Activated T-helper 1 cell treated with anti-CD3 and anti-CD28 coated beads, Interleukin-12 subunit alpha, Interleukin-12 subunit beta, Interleukin-2, Interleukin-4 antibody, amounts not matched to agents 30 ng/mL and 10 ng/mL and 1 ng/mL, durations not matched to agents 14 hours and 24 hours and 36 hours (primary cell): ENCODE data around the gene FYN. TPM values are rescaled to one million over a fixed set of nuclear protein-coding genes. Genes with fewer than 3 reads are reported as not detected.
A peak's percentile ranks its signal among the peaks of the same experiment; 100 is the strongest.

Experiments
- DNase-seq: peaks from one replicate; pipeline ENCODE4 v3.0.0; 2021; ENCODE audit warnings: low spot score
- H3K27ac Mint-ChIP-seq: one replicate; pipeline ENCODE4 v1.8.0; 2021; ENCODE audit warnings: mild to moderate bottlenecking, mixed read lengths
- H3K27me3 Mint-ChIP-seq: one replicate; pipeline ENCODE4 v1.8.0; 2022; ENCODE audit warnings: mild to moderate bottlenecking, moderate library complexity, mixed read lengths; ENCODE audit not compliant: insufficient read depth
- H3K36me3 Mint-ChIP-seq: one replicate; pipeline ENCODE4 v1.8.0; 2021; ENCODE audit warnings: low read depth, mixed read lengths
- H3K4me1 Mint-ChIP-seq: one replicate; pipeline ENCODE4 v1.8.0; 2021; ENCODE audit warnings: low read depth, mixed read lengths
- H3K4me3 Mint-ChIP-seq: one replicate; pipeline ENCODE4 v1.8.0; 2021; ENCODE audit warnings: mild to moderate bottlenecking, moderate library complexity, mixed read lengths
- H3K9me3 Mint-ChIP-seq: one replicate; pipeline ENCODE4 v1.8.0; 2021; ENCODE audit warnings: mixed read lengths
- intact Hi-C: fragments of 100-400 bp; cut with micrococcal nuclease; formaldehyde crosslinking; loops from one replicate; pipeline ENCODE4 v1.15.1; 2024
- total RNA-seq: library from RNA; stranded (reverse); gene quantifications from 2 replicates; pipeline ENCODE4 v1.2.3, GENCODE V29; 2022

Gene FYN
- total RNA-seq, 1 donor from 2014 or later, result 347 TPM

GRCh38 chr6:111770263-111771093, 102.8 kb downstream of the FYN start:
- no peak for DNase-seq
- Mint-ChIP-seq H3K27ac (peak overlapping the region; percentile 34), H3K36me3 (peaks cover 47% of the 10 kb centered on the region), H3K27me3 (no peaks in the 10 kb centered on the region), H3K4me1 (peaks cover 80% of the 10 kb centered on the region), H3K9me3 (no peaks in the 10 kb centered on the region), H3K4me3 (peak overlapping the region; percentile 5)
- intact Hi-C loops, result loop anchor here (1.0 kb wide), 2 partner anchors 9 to 25 kb away; no protein-coding TSS in a partner anchor

GRCh38 chr6:111769365-111770152, 103.7 kb downstream of the FYN start:
- no peaks in the 10 kb centered on the region for H3K9me3 Mint-ChIP-seq
- peak overlapping the region; percentile 40 for H3K4me3 Mint-ChIP-seq
- intact Hi-C loops, result loop anchor here (1.0 to 10.0 kb wide), 4 partner anchors 10 to 515 kb away; partner anchors contain the start of gene REV3L
- DNase-seq, result no peak
- H3K36me3 Mint-ChIP-seq, result peaks cover 51% of the 10 kb centered on the region
- peaks cover 84% of the 10 kb centered on the region for H3K4me1 Mint-ChIP-seq
- peak overlapping the region; percentile 86 for H3K27ac Mint-ChIP-seq
- H3K27me3 Mint-ChIP-seq, result no peaks in the 10 kb centered on the region

GRCh38 chr6:111768431-111768770, 104.9 kb downstream of the FYN start:
- no peaks in the 10 kb centered on the region for H3K9me3 Mint-ChIP-seq
- peak overlapping the region; percentile 90 for H3K27ac Mint-ChIP-seq
- H3K4me1 Mint-ChIP-seq, result peaks cover 89% of the 10 kb centered on the region
- peak overlapping the region; percentile 4 for H3K4me3 Mint-ChIP-seq
- H3K27me3 Mint-ChIP-seq, result no peaks in the 10 kb centered on the region
- intact Hi-C loops, result loop anchor here (5.0 to 10.0 kb wide), 2 partner anchors 286 to 516 kb away; partner anchors contain the start of gene REV3L
- no peak for DNase-seq
- peaks cover 54% of the 10 kb centered on the region for H3K36me3 Mint-ChIP-seq

GRCh38 chr6:111767752-111768430, 105.4 kb downstream of the FYN start:
- no peak for DNase-seq
- intact Hi-C loops, result loop anchor here (5.0 to 10.0 kb wide), 2 partner anchors 286 to 517 kb away; partner anchors contain the start of gene REV3L
- H3K9me3 Mint-ChIP-seq, result no peaks in the 10 kb centered on the region
- no peaks in the 10 kb centered on the region for H3K27me3 Mint-ChIP-seq
- H3K4me1 Mint-ChIP-seq, result peaks cover 94% of the 10 kb centered on the region
- H3K36me3 Mint-ChIP-seq, result peaks cover 56% of the 10 kb centered on the region
- peak overlapping the region; percentile 90 for H3K27ac Mint-ChIP-seq
- H3K4me3 Mint-ChIP-seq, result peak overlapping the region; percentile 35

- Mint-ChIP-seq H3K36me3 (peaks cover 53% of the 10 kb centered on the region), H3K4me1 (peaks cover 100% of the 10 kb centered on the region), H3K27me3 (no peaks in the 10 kb centered on the region), H3K9me3 (no peaks in the 10 kb centered on the region), H3K27ac (peak overlapping the region; percentile 90), H3K4me3 (peak overlapping the region; percentile 59)
- intact Hi-C loops, result loop anchor here (5.0 to 10.0 kb wide), 2 partner anchors 284 to 518 kb away; partner anchors contain the start of gene REV3L
- no peak for DNase-seq
Measured at GRCh38 chr6:111766201-111766857, 106.9 kb downstream of the FYN start.

GRCh38 chr6:111765763-111766162, 107.5 kb downstream of the FYN start:
- H3K4me1 Mint-ChIP-seq, result peaks cover 100% of the 10 kb centered on the region
- no peak for DNase-seq
- H3K27me3 Mint-ChIP-seq, result no peaks in the 10 kb centered on the region
- peaks cover 55% of the 10 kb centered on the region for H3K36me3 Mint-ChIP-seq
- peak overlapping the region; percentile 90 for H3K27ac Mint-ChIP-seq
- intact Hi-C loops, result loop anchor here (2.0 to 10.0 kb wide), 3 partner anchors 55 to 519 kb away; partner anchors contain the start of gene REV3L
- no peaks in the 10 kb centered on the region for H3K9me3 Mint-ChIP-seq
- peak overlapping the region; percentile 59 for H3K4me3 Mint-ChIP-seq

- peak overlapping the region; percentile 74 for H3K4me3 Mint-ChIP-seq
- H3K27me3 Mint-ChIP-seq, result no peaks in the 10 kb centered on the region
- H3K36me3 Mint-ChIP-seq, result peaks cover 49% of the 10 kb centered on the region
- H3K4me1 Mint-ChIP-seq, result peaks cover 100% of the 10 kb centered on the region
- H3K27ac Mint-ChIP-seq, result peak overlapping the region; percentile 90
- peak; percentile 41 for DNase-seq
- H3K9me3 Mint-ChIP-seq, result no peaks in the 10 kb centered on the region
- intact Hi-C loops, result loop anchor here (1.0 to 10.0 kb wide), 12 partner anchors 13 to 520 kb away; partner anchors contain the start of genes FYN and REV3L
Measured at GRCh38 chr6:111764238-111765175, 108.7 kb downstream of the FYN start.

GRCh38 chr6:111763381-111763780, 109.9 kb downstream of the FYN start:
- H3K36me3 Mint-ChIP-seq, result peaks cover 50% of the 10 kb centered on the region
- H3K27ac Mint-ChIP-seq, result peak overlapping the region; percentile 90

GRCh38 chr6:111761783-111762312, 111.4 kb downstream of the FYN start:
- peak overlapping the region; percentile 50 for H3K4me3 Mint-ChIP-seq
- no peaks in the 10 kb centered on the region for H3K27me3 Mint-ChIP-seq
- H3K36me3 Mint-ChIP-seq, result peaks cover 56% of the 10 kb centered on the region
- intact Hi-C loops, result loop anchor here (10.0 kb wide), 1 partner anchor 523 kb away; no protein-coding TSS in a partner anchor
- peaks cover 99% of the 10 kb centered on the region for H3K4me1 Mint-ChIP-seq
- peak overlapping the region; percentile 96 for H3K27ac Mint-ChIP-seq
- DNase-seq, result no peak
- no peaks in the 10 kb centered on the region for H3K9me3 Mint-ChIP-seq

More at GRCh38 chr6:111763381-111763780, 109.9 kb downstream of the FYN start:
- H3K4me3 Mint-ChIP-seq, result peak overlapping the region; percentile 34
- intact Hi-C loops, result loop anchor here (10.0 kb wide), 1 partner anchor 521 kb away; no protein-coding TSS in a partner anchor
- H3K27me3 Mint-ChIP-seq, result no peaks in the 10 kb centered on the region
- DNase-seq, result no peak
- peaks cover 100% of the 10 kb centered on the region for H3K4me1 Mint-ChIP-seq
- no peaks in the 10 kb centered on the region for H3K9me3 Mint-ChIP-seq

GRCh38 chr6:111761212-111761611, 112.0 kb downstream of the FYN start:
- H3K4me3 Mint-ChIP-seq, result peak overlapping the region; percentile 71
- no peaks in the 10 kb centered on the region for H3K9me3 Mint-ChIP-seq
- intact Hi-C loops, result loop anchor here (10.0 kb wide), 1 partner anchor 524 kb away; no protein-coding TSS in a partner anchor
- H3K4me1 Mint-ChIP-seq, result peaks cover 95% of the 10 kb centered on the region
- H3K27ac Mint-ChIP-seq, result peak overlapping the region; percentile 96
- no peaks in the 10 kb centered on the region for H3K27me3 Mint-ChIP-seq
- peaks cover 54% of the 10 kb centered on the region for H3K36me3 Mint-ChIP-seq
- DNase-seq, result no peak
